MCF 10A (cell line): Measurements from ENCODE around the gene GADL1. TPM values are rescaled to one million over a fixed set of nuclear protein-coding genes. Genes with fewer than 3 reads are reported as not detected.

ENCODE experiments used
- BruUV-seq: library from RNA; stranded (reverse); fragments of 400-500 nt; replicated peaks from 2 replicates; lab custom pipeline; 2021; lab: Mats Ljungman, UMichigan
- CTCF ChIA-PET: fragments of 300-600 bp; sonication (Branson Sonifier 250); formaldehyde crosslinking; extraction: SDS; loops from one replicate; lab custom pipeline; 2021; ENCODE audit warnings: antibody characterized with exemption, inconsistent platforms; lab: Yijun Ruan, JAX
- POLR2A ChIA-PET: fragments of 300-600, 350-650 bp; sonication (Branson Sonifier 250); formaldehyde crosslinking; extraction: SDS; loops from one replicate; lab custom pipeline; 2020; ENCODE audit warnings: antibody characterized with exemption, inconsistent platforms; lab: Yijun Ruan, JAX
- DNase-seq: peaks from one replicate; pipeline ENCODE4 v3.0.0-alpha.2; 2018; ENCODE audit not compliant: unreplicated experiment
- H3K27ac Mint-ChIP-seq: one replicate; pipeline ENCODE4 v1.8.0; 2022; ENCODE audit warnings: mild to moderate bottlenecking, low read depth, mixed read lengths; ENCODE audit not compliant: unreplicated experiment
- H3K27me3 Mint-ChIP-seq: one replicate; pipeline ENCODE4 v1.8.0; 2022; ENCODE audit warnings: mixed read lengths; ENCODE audit not compliant: insufficient read depth, unreplicated experiment
- H3K36me3 Mint-ChIP-seq: one replicate; pipeline ENCODE4 v1.8.0; 2022; ENCODE audit warnings: mild to moderate bottlenecking, moderate library complexity, mixed read lengths; ENCODE audit not compliant: insufficient read depth, unreplicated experiment
- H3K4me1 Mint-ChIP-seq: one replicate; pipeline ENCODE4 v1.8.0; 2022; ENCODE audit warnings: mixed read lengths; ENCODE audit not compliant: insufficient read depth, unreplicated experiment
- H3K4me3 Mint-ChIP-seq: one replicate; pipeline ENCODE4 v1.8.0; 2022; ENCODE audit warnings: mild to moderate bottlenecking, moderate library complexity, mixed read lengths; ENCODE audit not compliant: unreplicated experiment
- H3K9me3 Mint-ChIP-seq: one replicate; pipeline ENCODE4 v1.8.0; 2022; ENCODE audit warnings: mixed read lengths; ENCODE audit not compliant: unreplicated experiment
- intact Hi-C: fragments of 100-400 bp; cut with micrococcal nuclease; formaldehyde crosslinking; loops from 2 replicates; pipeline ENCODE4 v1.14.1; 2022
- total RNA-seq: library from RNA; stranded (reverse); gene quantifications from 2 replicates; pipeline ENCODE4 v1.2.3, GENCODE V29; 2022
- TF ChIP-seq, protein P1 (sequence below): fragments of 200-600 bp; IDR thresholded peaks from one replicate; pipeline ENCODE4 v1.8.0; 2022; ENCODE audit warnings: antibody characterized with exemption, mild to moderate bottlenecking; ENCODE audit not compliant: unreplicated experiment

Gene GADL1
- total RNA-seq, 1 experiment from 2014 or later = not detected

DNA sequence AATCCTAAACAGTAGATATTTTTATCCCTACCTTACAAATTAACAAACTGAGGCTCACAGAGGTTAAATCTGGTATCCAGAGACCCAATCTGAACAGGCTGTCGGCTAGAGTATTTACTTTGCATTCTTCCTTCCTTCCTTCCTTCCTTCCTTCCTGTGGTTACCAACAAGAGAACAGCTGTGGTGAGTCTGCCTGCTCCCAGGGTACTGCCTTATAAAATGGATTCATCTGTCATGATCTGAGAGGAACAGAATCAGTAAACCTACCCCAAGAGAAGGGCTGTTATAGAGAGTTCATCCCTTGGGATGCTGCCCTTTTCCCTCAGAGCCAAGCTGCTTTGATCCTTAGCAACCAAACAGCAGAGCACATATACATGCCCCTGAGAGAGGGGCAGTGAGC lies 3.6 kb downstream of the GADL1 start:
- Mint-ChIP-seq H3K27me3 (peaks cover 11% of the 10 kb centered on the region), H3K4me3 (no peak overlapping the region), H3K4me1 (no peaks in the 10 kb centered on the region), H3K36me3 (no peaks in the 10 kb centered on the region), H3K27ac (no peak overlapping the region), H3K9me3 (no peaks in the 10 kb centered on the region)
- TF ChIP-seq, protein P1, sequence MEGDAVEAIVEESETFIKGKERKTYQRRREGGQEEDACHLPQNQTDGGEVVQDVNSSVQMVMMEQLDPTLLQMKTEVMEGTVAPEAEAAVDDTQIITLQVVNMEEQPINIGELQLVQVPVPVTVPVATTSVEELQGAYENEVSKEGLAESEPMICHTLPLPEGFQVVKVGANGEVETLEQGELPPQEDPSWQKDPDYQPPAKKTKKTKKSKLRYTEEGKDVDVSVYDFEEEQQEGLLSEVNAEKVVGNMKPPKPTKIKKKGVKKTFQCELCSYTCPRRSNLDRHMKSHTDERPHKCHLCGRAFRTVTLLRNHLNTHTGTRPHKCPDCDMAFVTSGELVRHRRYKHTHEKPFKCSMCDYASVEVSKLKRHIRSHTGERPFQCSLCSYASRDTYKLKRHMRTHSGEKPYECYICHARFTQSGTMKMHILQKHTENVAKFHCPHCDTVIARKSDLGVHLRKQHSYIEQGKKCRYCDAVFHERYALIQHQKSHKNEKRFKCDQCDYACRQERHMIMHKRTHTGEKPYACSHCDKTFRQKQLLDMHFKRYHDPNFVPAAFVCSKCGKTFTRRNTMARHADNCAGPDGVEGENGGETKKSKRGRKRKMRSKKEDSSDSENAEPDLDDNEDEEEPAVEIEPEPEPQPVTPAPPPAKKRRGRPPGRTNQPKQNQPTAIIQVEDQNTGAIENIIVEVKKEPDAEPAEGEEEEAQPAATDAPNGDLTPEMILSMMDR = no peak
- BruUV-seq = no TSS peak
- intact Hi-C loops = no loop called here
- DNase-seq = no peak
- ChIA-PET POLR2A (no interaction called here), CTCF (interaction anchor here (0.5 kb wide), 1 partner anchor 201 kb away, joined by 4 read pairs; no protein-coding TSS in a partner anchor)

GRCh38 chr3:30886888-30887287 lies 7.6 kb downstream of the GADL1 start:
- intact Hi-C loops = no loop called here
- TF ChIP-seq, protein P1 = no peak
- Mint-ChIP-seq H3K4me1 (no peaks in the 10 kb centered on the region), H3K27ac (no peak overlapping the region), H3K9me3 (no peaks in the 10 kb centered on the region), H3K4me3 (no peak overlapping the region), H3K36me3 (no peaks in the 10 kb centered on the region), H3K27me3 (peaks cover 11% of the 10 kb centered on the region)
- no peak for DNase-seq
- CTCF ChIA-PET = interaction anchor here (1.8 kb wide), 1 partner anchor 11 kb away, joined by 5 read pairs; no protein-coding TSS in a partner anchor
- POLR2A ChIA-PET = no interaction called here
- BruUV-seq = no TSS peak

- H3K27ac Mint-ChIP-seq = no peak overlapping the region
- POLR2A ChIA-PET = no interaction called here
These were observed 15.6 kb downstream of the GADL1 start for GRCh38 chr3:30878862-30879261.

GRCh38 chr3:30875505-30875904 lies 19.0 kb downstream of the GADL1 start:
- Mint-ChIP-seq H3K27me3 (no peaks in the 10 kb centered on the region), H3K4me3 (no peak overlapping the region), H3K4me1 (no peaks in the 10 kb centered on the region), H3K27ac (no peak overlapping the region), H3K36me3 (no peaks in the 10 kb centered on the region), H3K9me3 (peaks cover 3% of the 10 kb centered on the region)
- intact Hi-C loops = no loop called here
- no peak for DNase-seq
- POLR2A ChIA-PET = no interaction called here
- CTCF ChIA-PET = no interaction called here
- TF ChIP-seq, protein P1 = no peak
- BruUV-seq = no TSS peak

More at GRCh38 chr3:30878862-30879261, 15.6 kb downstream of the GADL1 start:
- no peak overlapping the region for H3K4me3 Mint-ChIP-seq
- BruUV-seq = no TSS peak
- no peaks in the 10 kb centered on the region for H3K4me1 Mint-ChIP-seq
- DNase-seq = no peak
- intact Hi-C loops = no loop called here
- no peaks in the 10 kb centered on the region for H3K27me3 Mint-ChIP-seq
- peaks cover 6% of the 10 kb centered on the region for H3K9me3 Mint-ChIP-seq
- TF ChIP-seq, protein P1 = no peak
- CTCF ChIA-PET = interaction anchor here (1.5 kb wide), 1 partner anchor 55 kb away, joined by 4 read pairs; no protein-coding TSS in a partner anchor
- H3K36me3 Mint-ChIP-seq = no peaks in the 10 kb centered on the region
